ENCODE results near the gene GRAMD4. TPM values are rescaled to one million over a fixed set of nuclear protein-coding genes. Genes with fewer than 3 reads are reported as not detected.

The GRAMD4 gene
- total RNA-seq, 5 donors from 2014 or later (not counting 1 experiment from before 2014, with no cell fraction given) = 8.8 to 24.3 (median 22.9) TPM

GRCh38 chr22:46628756-46629155 lies 8.6 kb downstream of the GRAMD4 start:
- H3K9me3 Mint-ChIP-seq = no peaks in the 10 kb centered on the region
- H3K27ac Mint-ChIP-seq = no peak overlapping the region
- ATAC-seq (replicated peaks in 1 of 4) (no peak), DNase-seq (no peak)
- 90% methylated on average over 12 of the region's 12 CpGs for WGBS (ENCODE audit: insufficient coverage)
- peaks cover 0 to 12% of the 10 kb centered on the region in 2 donors for H3K36me3 ChIP-seq (ENCODE audit: control insufficient read depth in 2 of 2, extremely low read depth in 1 of 2, insufficient read depth in 1 of 2, low read length in 1 of 2)
- no peaks in the 10 kb centered on the region for H3K4me1 Mint-ChIP-seq
- no peak overlapping the region for H3K27ac ChIP-seq (ENCODE audit: low read length)
- ChIA-PET CTCF (no interaction called here), POLR2A (no interaction called here)
- H3K27me3 ChIP-seq (replicated peaks in 1 of 2; ENCODE audit: control insufficient read depth in 2 of 2, extremely low read depth in 1 of 2, insufficient read depth in 2 of 2, low read length in 1 of 2) = no peaks in the 10 kb centered on the region
- H3K4me1 ChIP-seq (ENCODE audit: control insufficient read depth in 1 of 2, extremely low read depth in 1 of 2, insufficient read depth in 2 of 2, low read length in 2 of 2) = no peaks in the 10 kb centered on the region
- H3K27me3 Mint-ChIP-seq = no peaks in the 10 kb centered on the region
- H3K9me3 ChIP-seq = no peaks in the 10 kb centered on the region
- peaks cover 5% of the 10 kb centered on the region for H3K36me3 Mint-ChIP-seq
- H3K4me3 Mint-ChIP-seq = no peak overlapping the region
- no peak overlapping the region for H3K4me3 ChIP-seq (ENCODE audit: control insufficient read depth in 1 of 2, extremely low read depth in 1 of 2, low read length in 1 of 2)

GRCh38 chr22:46629291-46629690 lies 9.1 kb downstream of the GRAMD4 start:
- ChIA-PET CTCF (no interaction called here), POLR2A (no interaction called here)
- Histone ChIP-seq H3K4me1 (ENCODE audit: control insufficient read depth in 1 of 2, extremely low read depth in 1 of 2, insufficient read depth in 2 of 2, low read length in 2 of 2) (no peaks in the 10 kb centered on the region), H3K9me3 (no peaks in the 10 kb centered on the region), H3K27me3 (replicated peaks in 1 of 2; ENCODE audit: control insufficient read depth in 2 of 2, extremely low read depth in 1 of 2, insufficient read depth in 2 of 2, low read length in 1 of 2) (no peaks in the 10 kb centered on the region), H3K4me3 (ENCODE audit: control insufficient read depth in 1 of 2, extremely low read depth in 1 of 2, low read length in 1 of 2) (no peak overlapping the region), H3K27ac (ENCODE audit: low read length) (no peak overlapping the region), H3K36me3 (ENCODE audit: control insufficient read depth in 2 of 2, extremely low read depth in 1 of 2, insufficient read depth in 1 of 2, low read length in 1 of 2) (peaks cover 0 to 12% of the 10 kb centered on the region in 2 donors)
- no peaks in the 10 kb centered on the region for H3K9me3 Mint-ChIP-seq
- H3K27ac Mint-ChIP-seq = no peak overlapping the region
- WGBS (ENCODE audit: insufficient coverage) = 97% methylated on average over 6 of the region's 16 CpGs
- H3K4me1 Mint-ChIP-seq = no peaks in the 10 kb centered on the region
- no peak overlapping the region for H3K4me3 Mint-ChIP-seq
- no peak for ATAC-seq (replicated peaks in 1 of 4)
- H3K36me3 Mint-ChIP-seq = peaks cover 5% of the 10 kb centered on the region
- no peak for DNase-seq
- no peaks in the 10 kb centered on the region for H3K27me3 Mint-ChIP-seq

GRCh38 chr22:46631113-46631512 lies 10.9 kb downstream of the GRAMD4 start:
- H3K4me1 Mint-ChIP-seq = no peaks in the 10 kb centered on the region
- H3K27ac Mint-ChIP-seq = no peak overlapping the region
- H3K4me3 Mint-ChIP-seq = no peak overlapping the region
- H3K27ac ChIP-seq (ENCODE audit: low read length) = no peak overlapping the region
- H3K36me3 Mint-ChIP-seq = peaks cover 5% of the 10 kb centered on the region
- no peak overlapping the region for H3K4me3 ChIP-seq (ENCODE audit: control insufficient read depth in 1 of 2, extremely low read depth in 1 of 2, low read length in 1 of 2)
- H3K9me3 ChIP-seq = no peaks in the 10 kb centered on the region
- POLR2A ChIA-PET = no interaction called here
- DNase-seq (no peak), ATAC-seq (replicated peaks in 1 of 4) (no peak)
- WGBS (ENCODE audit: insufficient coverage) = 83% methylated on average over 3 of the region's 13 CpGs
- H3K4me1 ChIP-seq (ENCODE audit: control insufficient read depth in 1 of 2, extremely low read depth in 1 of 2, insufficient read depth in 2 of 2, low read length in 2 of 2) = no peaks in the 10 kb centered on the region
- no peaks in the 10 kb centered on the region for H3K27me3 ChIP-seq (replicated peaks in 1 of 2; ENCODE audit: control insufficient read depth in 2 of 2, extremely low read depth in 1 of 2, insufficient read depth in 2 of 2, low read length in 1 of 2)
- no peaks in the 10 kb centered on the region for H3K27me3 Mint-ChIP-seq
- peaks cover 0 to 12% of the 10 kb centered on the region in 2 donors for H3K36me3 ChIP-seq (ENCODE audit: control insufficient read depth in 2 of 2, extremely low read depth in 1 of 2, insufficient read depth in 1 of 2, low read length in 1 of 2)
- CTCF ChIA-PET = no interaction called here
- H3K9me3 Mint-ChIP-seq = no peaks in the 10 kb centered on the region

- no peak overlapping the region for H3K27ac Mint-ChIP-seq
- DNase-seq (no peak), ATAC-seq (replicated peaks in 1 of 4) (no peak)
- Histone ChIP-seq H3K9me3 (no peaks in the 10 kb centered on the region), H3K36me3 (ENCODE audit: control insufficient read depth in 2 of 2, extremely low read depth in 1 of 2, insufficient read depth in 1 of 2, low read length in 1 of 2) (peaks cover 0 to 7% of the 10 kb centered on the region in 2 donors), H3K4me3 (ENCODE audit: control insufficient read depth in 1 of 2, extremely low read depth in 1 of 2, low read length in 1 of 2) (no peak overlapping the region), H3K4me1 (ENCODE audit: control insufficient read depth in 1 of 2, extremely low read depth in 1 of 2, insufficient read depth in 2 of 2, low read length in 2 of 2) (no peaks in the 10 kb centered on the region), H3K27ac (ENCODE audit: low read length) (no peak overlapping the region), H3K27me3 (replicated peaks in 1 of 2; ENCODE audit: control insufficient read depth in 2 of 2, extremely low read depth in 1 of 2, insufficient read depth in 2 of 2, low read length in 1 of 2) (no peaks in the 10 kb centered on the region)
- POLR2A ChIA-PET = no interaction called here
- CTCF ChIA-PET = no interaction called here
- no peaks in the 10 kb centered on the region for H3K9me3 Mint-ChIP-seq
- peaks cover 2% of the 10 kb centered on the region for H3K36me3 Mint-ChIP-seq
- 86% methylated on average over 13 of the region's 18 CpGs for WGBS (ENCODE audit: insufficient coverage)
- no peaks in the 10 kb centered on the region for H3K27me3 Mint-ChIP-seq
- H3K4me1 Mint-ChIP-seq = no peaks in the 10 kb centered on the region
- H3K4me3 Mint-ChIP-seq = no peak overlapping the region
Observed at GRCh38 chr22:46632646-46633249, 12.6 kb downstream of the GRAMD4 start.

- Mint-ChIP-seq H3K36me3 (peaks cover 2% of the 10 kb centered on the region), H3K27ac (no peak overlapping the region), H3K27me3 (no peaks in the 10 kb centered on the region), H3K9me3 (no peaks in the 10 kb centered on the region), H3K4me3 (no peak overlapping the region), H3K4me1 (no peaks in the 10 kb centered on the region)
- peaks cover 0 to 7% of the 10 kb centered on the region in 2 donors for H3K36me3 ChIP-seq (ENCODE audit: control insufficient read depth in 2 of 2, extremely low read depth in 1 of 2, insufficient read depth in 1 of 2, low read length in 1 of 2)
- POLR2A ChIA-PET = no interaction called here
- WGBS (ENCODE audit: insufficient coverage) = 97% methylated on average over 8 of the region's 10 CpGs
- H3K4me1 ChIP-seq (ENCODE audit: control insufficient read depth in 1 of 2, extremely low read depth in 1 of 2, insufficient read depth in 2 of 2, low read length in 2 of 2) = no peaks in the 10 kb centered on the region
- H3K27me3 ChIP-seq (replicated peaks in 1 of 2; ENCODE audit: control insufficient read depth in 2 of 2, extremely low read depth in 1 of 2, insufficient read depth in 2 of 2, low read length in 1 of 2) = no peaks in the 10 kb centered on the region
- no peaks in the 10 kb centered on the region for H3K9me3 ChIP-seq
- no peak overlapping the region for H3K4me3 ChIP-seq (ENCODE audit: control insufficient read depth in 1 of 2, extremely low read depth in 1 of 2, low read length in 1 of 2)
- ATAC-seq (replicated peaks in 1 of 4) = no peak
- DNase-seq = no peak
- no peak overlapping the region for H3K27ac ChIP-seq (ENCODE audit: low read length)
- CTCF ChIA-PET = no interaction called here
Observed at GRCh38 chr22:46633334-46633890, 13.2 kb downstream of the GRAMD4 start.

- H3K27ac ChIP-seq (ENCODE audit: low read length) = no peak overlapping the region
- 92% methylated on average over 6 of the region's 11 CpGs for WGBS (ENCODE audit: insufficient coverage)
- peaks cover 0 to 6% (median 2%) of the 10 kb centered on the region in 3 donors for H3K4me1 Mint-ChIP-seq
- CTCF ChIA-PET = no interaction called here
- no peaks in the 10 kb centered on the region for H3K9me3 ChIP-seq
- H3K27me3 Mint-ChIP-seq = no peaks in the 10 kb centered on the region
- no peaks in the 10 kb centered on the region for H3K27me3 ChIP-seq (replicated peaks in 1 of 2; ENCODE audit: control insufficient read depth in 2 of 2, extremely low read depth in 1 of 2, insufficient read depth in 2 of 2, low read length in 1 of 2)
- ATAC-seq (replicated peaks in 1 of 4) (no peak), DNase-seq (no peak)
- H3K4me1 ChIP-seq (ENCODE audit: control insufficient read depth in 1 of 2, extremely low read depth in 1 of 2, insufficient read depth in 2 of 2, low read length in 2 of 2) = no peaks in the 10 kb centered on the region
- peaks cover 0 to 7% of the 10 kb centered on the region in 2 donors for H3K36me3 ChIP-seq (ENCODE audit: control insufficient read depth in 2 of 2, extremely low read depth in 1 of 2, insufficient read depth in 1 of 2, low read length in 1 of 2)
- POLR2A ChIA-PET = no interaction called here
- H3K27ac Mint-ChIP-seq = no peak overlapping the region
- peaks cover 2% of the 10 kb centered on the region for H3K36me3 Mint-ChIP-seq
- H3K9me3 Mint-ChIP-seq = no peaks in the 10 kb centered on the region
- no peak overlapping the region for H3K4me3 Mint-ChIP-seq
- no peak overlapping the region for H3K4me3 ChIP-seq (ENCODE audit: control insufficient read depth in 1 of 2, extremely low read depth in 1 of 2, low read length in 1 of 2)
Observed at GRCh38 chr22:46634011-46634699, 14.0 kb downstream of the GRAMD4 start.

Data from T-cell (primary cell).